Stimulated activated CD4-positive, alpha-beta T cell treated with anti-CD3 and anti-CD28 coated beads, Interleukin-1b, Interleukin-23, amount 100 ng/mL, for 4 hours (primary cell): ENCODE measurements around the gene ANKRD13A.
"Not testable (repeated sequence)": the region's sequence is repeated elsewhere in the genome, so short reads cannot be mapped to it uniquely, and the experiment has no call there.

ENCODE experiments used
- DNase-seq, 2 donors: peaks; one replicate each; pipeline ENCODE4 v3.0.0-alpha.2; 2020; ENCODE audit warnings: low read depth in 2 of 2

ANKRD13A gene

DNA sequence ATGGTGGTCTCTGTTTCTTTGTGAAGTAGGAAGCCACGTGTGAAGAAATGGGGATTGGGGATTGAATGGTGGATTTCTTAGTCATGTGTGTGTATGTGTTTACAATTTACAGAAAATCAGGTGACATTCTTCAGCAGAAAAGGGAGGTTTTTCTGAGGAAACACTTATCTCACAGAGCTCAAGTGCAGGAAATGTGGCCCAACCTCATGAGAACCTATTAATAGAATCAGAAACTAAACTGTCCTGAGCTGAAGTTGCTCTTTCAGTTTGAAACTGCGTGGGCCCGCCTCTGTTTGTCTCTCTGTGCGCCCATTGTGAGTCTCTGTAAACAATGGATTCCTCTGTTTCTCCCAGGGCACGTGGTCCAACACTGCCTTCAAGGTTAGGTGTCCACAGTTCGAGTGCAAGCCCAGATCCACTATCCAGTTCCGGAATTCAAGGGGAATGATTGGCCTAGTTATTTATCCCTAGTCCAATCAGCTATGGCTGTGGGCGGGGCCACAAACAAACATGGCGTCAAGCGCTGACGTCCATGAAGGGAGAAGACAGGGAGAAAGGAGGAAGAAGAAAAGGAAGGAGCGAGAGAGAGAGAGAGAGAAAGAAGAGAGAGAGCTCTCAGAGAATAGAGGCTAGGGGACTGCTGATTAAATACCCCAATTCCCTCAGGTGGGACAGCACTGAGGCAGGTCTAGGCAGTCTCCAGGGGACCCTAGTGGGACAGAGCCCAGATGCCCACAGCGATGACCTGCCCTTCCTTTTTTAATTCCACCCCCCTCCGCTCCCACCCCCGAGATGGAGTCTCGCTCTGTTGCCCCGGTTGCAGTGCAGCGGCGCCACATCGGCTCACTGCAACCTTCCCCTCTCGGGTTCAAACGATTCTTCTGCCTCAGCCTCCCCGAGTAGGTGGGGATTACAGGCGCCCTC is 80.5 kb downstream of the ANKRD13A start:
- DNase-seq, result peak; percentile 47 to 52

DNA sequence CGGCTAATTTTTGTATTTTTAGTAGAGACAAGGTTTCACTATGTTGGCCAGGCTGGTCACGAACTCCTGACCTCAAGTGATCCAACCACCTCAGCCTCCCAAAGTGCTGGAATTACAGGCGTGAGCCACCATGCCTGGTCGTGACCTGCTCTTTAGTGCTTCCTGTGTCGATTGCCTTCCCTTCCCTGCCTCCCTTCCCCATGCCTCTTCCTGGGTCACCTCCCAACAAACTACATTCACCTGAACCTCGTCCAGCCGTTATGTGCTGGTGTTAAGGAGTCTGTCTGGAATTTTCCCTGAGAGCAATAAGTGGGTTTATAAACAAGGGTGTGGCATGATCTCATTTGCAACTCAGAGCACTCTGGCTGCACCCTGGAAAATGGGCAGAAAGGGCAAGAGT is 81.2 kb downstream of the ANKRD13A start:
- no peak for DNase-seq

DNA sequence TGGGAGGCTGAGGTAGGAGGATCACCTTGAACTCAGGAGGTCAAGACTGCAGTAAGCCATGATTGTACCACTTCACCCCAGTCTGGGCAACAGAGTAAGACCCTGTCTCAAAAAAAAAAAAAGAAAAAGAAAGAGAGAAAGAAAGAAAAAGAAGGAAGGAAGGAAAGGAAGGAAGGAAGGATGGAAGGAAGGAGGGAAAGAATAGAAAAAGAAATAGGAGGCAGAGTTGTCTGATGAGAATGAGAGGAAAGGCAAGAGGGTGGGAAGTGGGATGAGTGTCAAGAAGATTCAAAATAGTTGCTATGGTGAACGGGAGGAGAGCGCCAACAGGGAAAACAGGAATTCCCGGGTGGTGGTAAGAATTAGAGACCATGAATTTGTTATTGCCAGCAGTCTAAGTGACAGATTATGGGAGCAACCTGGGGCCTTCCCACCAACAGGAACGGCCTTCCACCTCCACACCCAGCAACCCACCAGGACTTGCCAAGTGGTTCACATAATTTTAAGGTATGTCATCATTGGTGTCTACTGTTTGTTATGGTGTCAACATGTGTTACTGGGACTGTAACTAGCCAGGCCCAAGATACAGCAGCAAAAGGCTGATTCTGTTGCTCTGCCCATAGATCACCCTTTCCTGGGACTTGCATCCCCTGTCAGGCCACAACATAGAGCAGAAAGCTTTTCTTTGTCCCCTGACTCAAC is 85.2 kb downstream of the ANKRD13A start:
- DNase-seq, result no peak

DNA sequence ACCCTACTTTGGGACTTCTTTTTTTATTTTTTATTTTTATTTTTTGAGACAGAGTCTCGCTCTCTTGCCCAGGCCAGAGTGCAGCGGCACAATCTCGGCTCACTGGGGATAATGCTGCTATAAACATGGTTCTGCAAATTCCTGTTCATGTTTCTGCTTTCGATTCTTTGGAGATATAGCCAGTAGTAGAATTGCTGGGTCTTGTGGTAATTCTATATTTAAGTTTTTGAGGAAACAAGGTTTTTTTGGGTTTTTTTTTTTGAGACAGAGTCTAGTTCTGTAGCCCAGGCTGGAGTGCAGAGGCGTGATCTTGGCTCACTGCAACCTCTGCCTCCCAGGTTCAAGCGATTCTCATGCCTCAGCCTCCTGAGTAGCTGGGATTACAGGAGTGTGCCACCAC is 89.0 kb downstream of the ANKRD13A start:
- DNase-seq, result not testable (repeated sequence)

DNA sequence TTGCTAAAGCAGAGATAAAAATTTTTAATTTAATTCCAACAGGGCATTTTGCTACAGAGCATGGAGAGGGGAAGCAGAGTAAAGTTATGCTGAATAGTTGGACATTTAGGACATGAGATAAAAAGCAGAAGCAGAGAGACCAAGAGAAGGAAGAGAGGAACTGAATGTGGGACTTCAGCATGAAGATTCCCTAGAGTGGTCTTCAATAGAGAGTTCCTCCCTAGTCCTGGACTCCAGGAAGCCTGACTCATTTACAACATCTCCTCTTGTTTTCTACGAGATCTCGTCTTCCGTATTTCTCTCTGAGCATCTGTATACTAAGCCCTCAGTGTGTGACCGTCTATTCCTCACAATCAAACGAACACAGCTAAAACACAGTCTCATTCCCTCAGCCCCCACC is 89.7 kb downstream of the ANKRD13A start:
- no peak for DNase-seq
